IMR-90 (cell line): Measurements from ENCODE around the gene NPAS2. TPM values are rescaled to one million over a fixed set of nuclear protein-coding genes. Genes with fewer than 3 reads are reported as not detected.

Experiments
- ATAC-seq: fragments of 200-7000 bp; cut with Tn5 transposase; 2 replicates; pipeline ENCODE4 v1.9.1; 2020; ENCODE audit warnings: low read depth, mild to moderate bottlenecking, moderate library complexity
- BruUV-seq: library from RNA; stranded (reverse); fragments of 400-500 nt; replicated peaks from 2 replicates; lab custom pipeline; 2021; lab: Mats Ljungman, UMichigan
- CTCF ChIA-PET: fragments of 300-600 bp; formaldehyde crosslinking; extraction: SDS; loops from one replicate; lab custom pipeline; 2021; ENCODE audit warnings: antibody characterized with exemption; lab: Yijun Ruan, JAX
- POLR2A ChIA-PET: fragments of 300-600 bp; sonication (Branson Sonifier 250); formaldehyde crosslinking; loops from one replicate; lab custom pipeline; 2022; ENCODE audit warnings: antibody characterized with exemption; ENCODE audit not compliant: unreplicated experiment; lab: Charles Lee
- DNase-seq: peaks from one replicate; pipeline ENCODE4 v3.0.0; 2013
- H2AFZ ChIP-seq: replicated peaks from 2 replicates; pipeline ENCODE3; 2013; ENCODE audit warnings: low read length, mild to moderate bottlenecking; ENCODE audit not compliant: poor library complexity
- H2AK5ac ChIP-seq: 2 replicates; pipeline ENCODE4 v1.6.1; 2013; ENCODE audit warnings: low read depth, low read length, inconsistent platforms
- H2AK9ac ChIP-seq: replicated peaks from 2 replicates; pipeline ENCODE3; 2013; ENCODE audit warnings: mild to moderate bottlenecking, low read depth, low read length, moderate library complexity; ENCODE audit not compliant: poor library complexity
- H2BK120ac ChIP-seq: 2 replicates; pipeline ENCODE4 v1.6.1; 2013; ENCODE audit warnings: low read depth, low read length, inconsistent platforms
- H2BK15ac ChIP-seq: 3 replicates; pipeline ENCODE4 v1.6.1; 2013; ENCODE audit warnings: low read depth, low read length, inconsistent platforms
- H2BK20ac ChIP-seq: 2 replicates; pipeline ENCODE4 v1.6.1; 2013; ENCODE audit warnings: low read depth, mild to moderate bottlenecking, inconsistent platforms, low read length, moderate library complexity
- H2BK5ac ChIP-seq: 2 replicates; pipeline ENCODE4 v1.6.1; 2013; ENCODE audit warnings: mild to moderate bottlenecking, low read depth, low read length, inconsistent platforms; ENCODE audit not compliant: poor library complexity, severe bottlenecking
- H3K14ac ChIP-seq: replicated peaks from 2 replicates; pipeline ENCODE4 v1.6.1; 2013; ENCODE audit warnings: low read depth, low read length, inconsistent platforms
- H3K18ac ChIP-seq: 2 replicates; pipeline ENCODE4 v1.6.1; 2013; ENCODE audit warnings: low read depth, low read length, control low read depth
- H3K23ac ChIP-seq: 2 replicates; pipeline ENCODE4 v1.6.1; 2013; ENCODE audit warnings: low read depth, low read length, inconsistent platforms
- H3K27ac ChIP-seq: 2 replicates; pipeline ENCODE4 v1.5.1; 2013; ENCODE audit warnings: mild to moderate bottlenecking, control low read depth, low read length; ENCODE audit not compliant: insufficient read depth
- H3K27me3 ChIP-seq: 2 replicates; pipeline ENCODE4 v1.6.1; 2013; ENCODE audit warnings: low read length; ENCODE audit not compliant: control insufficient read depth, insufficient read depth
- H3K36me3 ChIP-seq: 2 replicates; pipeline ENCODE4 v1.6.1; 2013; ENCODE audit warnings: low read length, mixed read lengths; ENCODE audit not compliant: control insufficient read depth, insufficient read depth
- H3K4ac ChIP-seq: 2 replicates; pipeline ENCODE4 v1.6.1; 2013; ENCODE audit warnings: low read depth, low read length, inconsistent platforms
- H3K4me1 ChIP-seq: 2 replicates; pipeline ENCODE4 v1.6.1; 2013; ENCODE audit warnings: low read length, mixed read lengths; ENCODE audit not compliant: control insufficient read depth, insufficient read depth
- H3K4me2 ChIP-seq: 2 replicates; pipeline ENCODE4 v1.6.1; 2013; ENCODE audit warnings: low read depth, mild to moderate bottlenecking, control low read depth, low read length, moderate library complexity
- H3K4me3 ChIP-seq: 2 replicates; pipeline ENCODE4 v1.5.1; 2013; ENCODE audit warnings: low read depth, mild to moderate bottlenecking, control low read depth, low read length, moderate library complexity; ENCODE audit not compliant: insufficient read depth
- H3K56ac ChIP-seq: 2 replicates; pipeline ENCODE4 v1.6.1; 2013; ENCODE audit warnings: low read length, inconsistent platforms; ENCODE audit not compliant: insufficient read depth; ENCODE audit errors: extremely low read depth
- H3K79me1 ChIP-seq, 2 experiments: 2 replicates each; pipeline ENCODE4 v1.6.1; 2013; ENCODE audit warnings: low read length in 2 of 2, inconsistent platforms in 1 of 2, low read depth in 1 of 2
- H3K9ac ChIP-seq: 2 replicates; pipeline ENCODE4 v1.6.1; 2013; ENCODE audit warnings: low read depth, low read length, control low read depth
- H3K9me1 ChIP-seq: 2 replicates; pipeline ENCODE4 v1.6.1; 2013; ENCODE audit warnings: low read length, inconsistent platforms; ENCODE audit not compliant: insufficient read depth
- H3K9me3 ChIP-seq: 2 replicates; pipeline ENCODE4 v1.6.1; 2013; ENCODE audit warnings: low read length; ENCODE audit not compliant: control insufficient read depth, insufficient read depth
- H4K20me1 ChIP-seq: 2 replicates; pipeline ENCODE4 v1.6.1; 2013; ENCODE audit warnings: low read length, inconsistent platforms; ENCODE audit not compliant: insufficient read depth
- H4K5ac ChIP-seq: 2 replicates; pipeline ENCODE4 v1.6.1; 2013; ENCODE audit warnings: mild to moderate bottlenecking, low read depth, low read length, control low read depth
- H4K8ac ChIP-seq, 2 experiments: 2 replicates each; pipeline ENCODE4 v1.6.1; 2013; ENCODE audit warnings: low read depth in 2 of 2, low read length in 2 of 2, control low read depth in 1 of 2, inconsistent platforms in 1 of 2
- H4K91ac ChIP-seq: 2 replicates; pipeline ENCODE4 v1.6.1; 2013; ENCODE audit warnings: low read depth, low read length, inconsistent platforms; ENCODE audit not compliant: insufficient read depth
- BHLHE40 ChIP-seq: fragments of 150-350 bp; IDR thresholded peaks from 2 replicates; pipeline ENCODE4 v1.6.1; 2016; ENCODE audit warnings: mild to moderate bottlenecking, low read depth, low read length
- CEBPB ChIP-seq: IDR thresholded peaks from 2 replicates; pipeline ENCODE4 v1.6.1; 2012; ENCODE audit warnings: low read depth, low read length, improper control_type of control experiment
- CTCF ChIP-seq: conservative IDR thresholded peaks from 2 replicates; pipeline ENCODE4 v1.5.1; 2012; ENCODE audit warnings: mild to moderate bottlenecking, low read depth, low read length, improper control_type of control experiment
- ELK1 ChIP-seq: fragments of 150-350 bp; IDR thresholded peaks from 2 replicates; pipeline ENCODE4 v1.6.1; 2016; ENCODE audit warnings: low read depth, mild to moderate bottlenecking, low read length, moderate library complexity, borderline replicate concordance
- FOS ChIP-seq: fragments of 150-350 bp; IDR thresholded peaks from 2 replicates; pipeline ENCODE4 v1.6.1; 2016; ENCODE audit warnings: low read depth, low read length
- MAFK ChIP-seq: IDR thresholded peaks from 2 replicates; pipeline ENCODE4 v1.6.1; 2012; ENCODE audit warnings: low read depth, low read length, improper control_type of control experiment
- MAZ ChIP-seq: IDR thresholded peaks from 2 replicates; pipeline ENCODE4 v1.6.1; 2012; ENCODE audit warnings: low read depth, mild to moderate bottlenecking, low read length, improper control_type of control experiment, moderate library complexity, borderline replicate concordance
- MXI1 ChIP-seq: IDR thresholded peaks from 2 replicates; pipeline ENCODE4 v1.6.1; 2012; ENCODE audit warnings: low read depth, mild to moderate bottlenecking, low read length, moderate library complexity, borderline replicate concordance
- NFE2L2 ChIP-seq: fragments of 150-350 bp; IDR thresholded peaks from 2 replicates; pipeline ENCODE4 v1.6.1; 2016; ENCODE audit warnings: low read depth, mild to moderate bottlenecking, low read length
- POLR2A ChIP-seq: IDR thresholded peaks from 2 replicates; pipeline ENCODE4 v1.6.1; 2012; ENCODE audit warnings: mild to moderate bottlenecking, low read depth, low read length
- RAD21 ChIP-seq: IDR thresholded peaks from 2 replicates; pipeline ENCODE4 v1.6.1; 2012; ENCODE audit warnings: low read length, improper control_type of control experiment
- RCOR1 ChIP-seq: IDR thresholded peaks from 2 replicates; pipeline ENCODE4 v1.6.1; 2012; ENCODE audit warnings: mild to moderate bottlenecking, low read length, improper control_type of control experiment; ENCODE audit not compliant: insufficient replicate concordance
- RFX5 ChIP-seq: IDR thresholded peaks from 2 replicates; pipeline ENCODE4 v1.8.0; 2012; ENCODE audit warnings: low read depth, mild to moderate bottlenecking, low read length, moderate library complexity
- SMC3 ChIP-seq: fragments of 150-350 bp; IDR thresholded peaks from 2 replicates; pipeline ENCODE4 v1.6.1; 2016; ENCODE audit warnings: low read depth, mild to moderate bottlenecking, antibody characterized with exemption, low read length, moderate library complexity
- USF2 ChIP-seq: fragments of 150-350 bp; IDR thresholded peaks from 2 replicates; pipeline ENCODE4 v1.6.1; 2017; ENCODE audit warnings: mild to moderate bottlenecking, antibody characterized with exemption, low read length, low read depth
- WGBS, 2 experiments: methylation state at CpG; one replicate each; pipeline versions ENCODE4 v1.1.5 to v1.1.7; 2013; ENCODE audit warnings: missing lambda C conversion rate in 2 of 2; ENCODE audit not compliant: insufficient read length in 1 of 2; ENCODE audit errors: extremely low coverage in 2 of 2; 5-methylcytosine and 5-hydroxymethylcytosine counted together
- dilution Hi-C: fragments of 300-500 bp; cut with HindIII; formaldehyde crosslinking; loops from one replicate; pipeline ENCODE4 v1.14.3; 2018; ENCODE audit warnings: low sequenced_read_pairs; ENCODE audit not compliant: unreplicated experiment
- in situ Hi-C: fragments of 300-500 bp; cut with MboI; formaldehyde crosslinking; loops from 3 replicates; pipeline ENCODE4 v1.14.3; 2019; ENCODE audit warnings: low sequenced_read_pairs, inconsistent platforms, mixed read lengths
- intact Hi-C: fragments of 100-400 bp; cut with micrococcal nuclease; formaldehyde crosslinking; loops from 2 replicates; pipeline ENCODE4 v1.10.0; 2022
- polyA plus RNA-seq, 3 experiments: library from polyadenylated mRNA; depleted of rRNA; stranded (reverse); fragments of >200 nt; gene quantifications; 2 replicates each; pipeline ENCODE4 v1.2.3, GENCODE V29; 2012; ENCODE audit warnings: low replicate concordance in 1 of 3
- total RNA-seq: library from RNA; depleted of rRNA; stranded (reverse); fragments of >200 nt; gene quantifications from 2 replicates; pipeline ENCODE4 v1.2.3, GENCODE V29; 2012

NPAS2 gene
- total and polyA plus RNA-seq, 2 of the 4 experiments (the other 2 are of a cell fraction), result 5.2 to 14.8 TPM

- no peak for DNase-seq
- Histone ChIP-seq H4K5ac (no peak overlapping the region), H3K4ac (no peak overlapping the region), H2AK9ac (no peak overlapping the region), H3K27ac (no peak overlapping the region), H4K20me1 (no peaks in the 10 kb centered on the region), H3K4me2 (no peak overlapping the region), H3K9me1 (peaks cover 6% of the 10 kb centered on the region; the same call in 1 of the 2 replicates), H3K27me3 (no peaks in the 10 kb centered on the region), H3K9me3 (no peaks in the 10 kb centered on the region), H2AK5ac (no peak overlapping the region), H4K91ac (no peak overlapping the region), H3K14ac (no peak overlapping the region), H4K8ac (no peak overlapping the region), H3K9ac (no peak overlapping the region), H3K4me1 (no peaks in the 10 kb centered on the region), H2BK120ac (no peak overlapping the region), H2BK5ac (no peak overlapping the region), H3K56ac (no peak overlapping the region), H3K79me1 (peaks cover 13 to 35% of the 10 kb centered on the region in 2 experiments), H2BK20ac (no peak overlapping the region), H2AFZ (no peak overlapping the region), H3K4me3 (no peak overlapping the region), H3K36me3 (peaks cover 23% of the 10 kb centered on the region), H2BK15ac (no peak overlapping the region), H3K18ac (no peak overlapping the region), H3K23ac (no peak overlapping the region)
- POLR2A ChIA-PET, result no interaction called here
- in situ Hi-C loops (no loop called here), dilution Hi-C loops (no loop called here), intact Hi-C loops (no loop called here)
- no TSS peak for BruUV-seq
- no peak for TF ChIP-seq CTCF
- no peak for TF ChIP-seq MAFK
- no peak for TF ChIP-seq CEBPB
- no peak for TF ChIP-seq RAD21
- TF ChIP-seq POLR2A, result no peak
- no peak for TF ChIP-seq MAZ
- TF ChIP-seq RCOR1, result no peak
- TF ChIP-seq USF2, result no peak
- no peak for TF ChIP-seq FOS
- TF ChIP-seq MXI1, result no peak
- TF ChIP-seq ELK1, result no peak
- TF ChIP-seq RFX5, result no peak
- TF ChIP-seq BHLHE40, result no peak
- no peak for TF ChIP-seq NFE2L2
- TF ChIP-seq SMC3, result no peak
- no peak for ATAC-seq
- no CpG with 5 or more reads among the region's 8 CpGs for WGBS, 2 experiments
- CTCF ChIA-PET, result interaction anchor here (1.1 kb wide), 1 partner anchor 186 kb away, joined by 3 read pairs; no protein-coding TSS in a partner anchor
Observed at GRCh38 chr2:101018934-101019333, 199.0 kb downstream of the NPAS2 start.
